ENCODE measurements around the gene RPL26.

DNA sequence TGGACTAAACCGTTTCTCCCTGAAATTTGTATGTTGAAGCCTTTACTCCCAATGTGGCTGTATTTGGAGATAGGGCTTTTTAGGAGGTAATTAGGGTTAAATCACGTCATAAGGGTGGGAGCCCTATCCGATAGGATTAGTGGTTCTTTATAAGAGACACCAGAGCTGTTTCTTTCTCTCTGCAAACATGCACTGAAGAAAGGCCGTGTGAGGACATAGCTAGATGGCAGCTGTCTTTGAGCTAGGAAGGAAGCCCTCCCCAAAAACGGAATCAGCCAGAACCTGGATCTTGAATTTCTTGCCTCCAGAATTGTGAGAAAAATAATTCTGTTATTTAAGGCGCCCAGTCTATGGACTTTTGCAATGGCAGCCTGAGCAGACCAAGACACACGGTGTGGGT, 29.3 kb downstream of the RPL26 start:
- TF ChIP-seq, protein P1, sequence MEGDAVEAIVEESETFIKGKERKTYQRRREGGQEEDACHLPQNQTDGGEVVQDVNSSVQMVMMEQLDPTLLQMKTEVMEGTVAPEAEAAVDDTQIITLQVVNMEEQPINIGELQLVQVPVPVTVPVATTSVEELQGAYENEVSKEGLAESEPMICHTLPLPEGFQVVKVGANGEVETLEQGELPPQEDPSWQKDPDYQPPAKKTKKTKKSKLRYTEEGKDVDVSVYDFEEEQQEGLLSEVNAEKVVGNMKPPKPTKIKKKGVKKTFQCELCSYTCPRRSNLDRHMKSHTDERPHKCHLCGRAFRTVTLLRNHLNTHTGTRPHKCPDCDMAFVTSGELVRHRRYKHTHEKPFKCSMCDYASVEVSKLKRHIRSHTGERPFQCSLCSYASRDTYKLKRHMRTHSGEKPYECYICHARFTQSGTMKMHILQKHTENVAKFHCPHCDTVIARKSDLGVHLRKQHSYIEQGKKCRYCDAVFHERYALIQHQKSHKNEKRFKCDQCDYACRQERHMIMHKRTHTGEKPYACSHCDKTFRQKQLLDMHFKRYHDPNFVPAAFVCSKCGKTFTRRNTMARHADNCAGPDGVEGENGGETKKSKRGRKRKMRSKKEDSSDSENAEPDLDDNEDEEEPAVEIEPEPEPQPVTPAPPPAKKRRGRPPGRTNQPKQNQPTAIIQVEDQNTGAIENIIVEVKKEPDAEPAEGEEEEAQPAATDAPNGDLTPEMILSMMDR (IDR thresholded peaks at IDR 0.05 in 4 of 5, conservative IDR thresholded peaks at IDR 0.05 in 1 of 5), result no peak
- no peak for TF ChIP-seq POLR2A (IDR thresholded peaks at IDR 0.05)

All from gastrocnemius medialis (tissue), 4 donors.